ENCODE results near the gene ACADL. TPM values are rescaled to one million over a fixed set of nuclear protein-coding genes. Genes with fewer than 3 reads are reported as not detected.
"Not testable (repeated sequence)": the region's sequence is repeated elsewhere in the genome, so short reads cannot be mapped to it uniquely, and the experiment has no call there.

Gene ACADL
- total and polyA plus RNA-seq, 2 of the 8 experiments (the other 6 are each of a cell fraction or from before 2014, with no cell fraction given) = 0.11 to 0.34 TPM

GRCh38 chr2:210181606-210182088 lies 43.6 kb downstream of the ACADL start:
- H3K14ac ChIP-seq (ENCODE audit: insufficient read length); H2BK15ac ChIP-seq (ENCODE audit: low read length); H3K36me3 ChIP-seq (ENCODE audit: control insufficient read depth in 2 of 4, insufficient read depth in 4 of 4, low read length in 3 of 4); H3K9ac ChIP-seq (replicated peaks in 1 of 4; ENCODE audit: extremely low read depth in 1 of 4, low read depth in 3 of 4, low read length in 3 of 4); H3K56ac ChIP-seq (replicated peaks; ENCODE audit: insufficient read length, low read depth, low read length); H2BK120ac ChIP-seq (replicated peaks; ENCODE audit: low read depth, low read length); H3K79me1 ChIP-seq (ENCODE audit: low read depth, low read length); H2AK5ac ChIP-seq (ENCODE audit: low read depth, low read length); FAIRE-seq; H4K5ac ChIP-seq (ENCODE audit: insufficient read length, low read depth, low read length); H3K27me3 ChIP-seq (replicated peaks in 1 of 4; ENCODE audit: control insufficient read depth in 3 of 4, extremely low read depth in 1 of 4, insufficient read depth in 3 of 4, low read length in 3 of 4); H3K4ac ChIP-seq (replicated peaks; ENCODE audit: insufficient read length, low read depth, low read length); H4K20me1 ChIP-seq (replicated peaks in 1 of 2; ENCODE audit: control insufficient read depth in 1 of 2, insufficient read depth in 2 of 2, low read length in 2 of 2); H3K4me3 ChIP-seq (ENCODE audit: extremely low read depth in 1 of 4, insufficient read depth in 2 of 4, low read depth in 3 of 4, low read length in 4 of 4); H3K79me2 ChIP-seq (ENCODE audit: control insufficient read depth in 1 of 2, insufficient read depth in 2 of 2, low read length in 2 of 2); H3K9me3 ChIP-seq (ENCODE audit: insufficient read depth in 2 of 2, low read depth in 1 of 2, low read length in 1 of 2); H4K91ac ChIP-seq (replicated peaks; ENCODE audit: insufficient read length, low read length); H3K23ac ChIP-seq (ENCODE audit: insufficient read length); H3K23me2 ChIP-seq (ENCODE audit: low read depth, low read length); H2BK12ac ChIP-seq (ENCODE audit: low read depth, low read length); H2BK20ac ChIP-seq (ENCODE audit: low read length): not testable (repeated sequence)
- CTCF ChIA-PET (ENCODE audit: partially characterized antibody) = interaction anchor here (0.8 to 1.6 kb wide), 2 partner anchors 11 to 472 kb away, joined by 3 to 5 read pairs; no protein-coding TSS in a partner anchor
- peak; percentile 41 to 72 for DNase-seq (ENCODE audit: low read depth in 1 of 2, low spot score in 2 of 2)
- Histone ChIP-seq H2BK5ac (ENCODE audit: low read depth, low read length) (peak overlapping the region; percentile 60; the same call in 1 of the 2 replicates), H3K4me2 (ENCODE audit: insufficient read depth in 1 of 2, low read depth in 2 of 2, low read length in 2 of 2) (peak overlapping the region; percentile 6 to 33; a peak in 1 of 4 replicates), H3K27ac (ENCODE audit: low read depth, low read length) (peak overlapping the region; percentile 67), H2AFZ (ENCODE audit: low read length) (0 out of 2 replicates have a peak overlapping the region, but pooled peaks have one; percentile 24), H3K18ac (ENCODE audit: extremely low read depth, low read length) (peak overlapping the region; percentile 66; the same call in 1 of the 2 replicates), H3K4me1 (replicated peaks in 1 of 4; ENCODE audit: control insufficient read depth in 3 of 4, insufficient read depth in 4 of 4, low read length in 3 of 4) (peaks cover 0 to 12% (median 10%) of the 10 kb centered on the region in 4 experiments; a peak in 6 of 7 replicates), H4K8ac (ENCODE audit: extremely low read depth, insufficient read depth, low read length) (peak overlapping the region; percentile 85)
- 57% methylated on average over 11 of the region's 12 CpGs; no CpG with 5 or more reads in 1 of the 2 experiments for WGBS, 2 experiments (ENCODE audit: extremely low coverage in 1 of 2, insufficient coverage in 1 of 2, insufficient read length in 1 of 2, insufficient replicate concordance in 2 of 2, low coverage in 1 of 2, low lambda C conversion rate in 2 of 2, missing lambda C conversion rate in 1 of 2)
- TF ChIP-seq YY1 (IDR thresholded peaks at IDR 0.05; ENCODE audit: low read depth, low read length) (peak; percentile 61; the same call in 1 of the 2 replicates), ASH2L (IDR thresholded peaks at IDR 0.05; ENCODE audit: low read length) (peak; percentile 79), E2F6 (IDR thresholded peaks at IDR 0.05) (peak; percentile 41; the same call in 1 of the 2 replicates), POLR2A (IDR thresholded peaks at IDR 0.05; ENCODE audit: control extremely low read depth in 1 of 2, low read depth in 2 of 2, low read length in 2 of 2) (peak in 1 of 2 experiments; percentile 22; a peak in 1 of 3 replicates), TAF1 (IDR thresholded peaks at IDR 0.05; ENCODE audit: low read depth, low read length) (0 out of 2 replicates have a peak, but pooled peaks have one; percentile 41), EGR1 (IDR thresholded peaks at IDR 0.05; ENCODE audit: borderline replicate concordance, low read depth, low read length) (peak; percentile 52; the same call in 1 of the 2 replicates), TCF12 (IDR thresholded peaks at IDR 0.05; ENCODE audit: low read depth, low read length) (0 out of 2 replicates have a peak, but pooled peaks have one; percentile 60), SP1 (IDR thresholded peaks at IDR 0.05; ENCODE audit: low read depth, low read length) (0 out of 2 replicates have a peak, but pooled peaks have one; percentile 43), RBBP5 (IDR thresholded peaks at IDR 0.05; ENCODE audit: borderline replicate concordance, low read depth, low read length) (peak; percentile 66; the same call in 1 of the 2 replicates)
- POLR2A ChIA-PET (ENCODE audit: partially characterized antibody) = interaction anchor here (0.7 to 3.0 kb wide), 3 partner anchors 11 to 100 kb away, joined by 3 to 11 read pairs (median 4); partner anchors contain the start of gene KANSL1L

All from H1 (cell line).